ENCODE results near the gene URAD.

URAD gene

DNA sequence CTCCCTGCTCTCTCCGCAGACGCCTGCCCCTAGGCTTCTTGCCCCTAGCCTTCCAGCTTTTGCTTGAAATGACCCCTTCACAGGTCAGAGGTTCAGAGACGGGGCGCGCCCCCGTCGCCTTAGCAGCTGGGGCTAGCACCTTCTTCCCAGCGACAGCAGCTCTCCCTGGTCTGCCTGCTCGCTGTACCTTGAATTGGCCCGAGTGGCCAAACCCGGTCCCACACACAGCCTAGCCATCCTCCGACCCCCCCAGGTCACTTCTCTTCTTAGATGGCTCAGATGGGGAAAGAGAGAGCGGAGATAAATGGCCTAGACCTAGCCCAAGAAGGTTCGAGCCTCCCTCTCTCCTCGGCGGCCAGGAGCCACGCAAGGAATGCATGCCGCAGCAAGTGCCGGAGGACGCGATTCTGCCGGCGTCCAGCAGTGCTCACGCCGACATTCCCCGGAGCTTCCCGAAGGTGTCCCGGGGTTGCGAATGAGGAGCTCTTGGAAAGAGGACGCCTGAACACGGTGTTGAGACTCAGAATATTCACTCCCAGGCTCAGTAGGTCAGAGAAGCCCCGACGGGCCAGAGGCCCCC lies 20.7 kb downstream of the URAD start:
- TF ChIP-seq, protein P1, sequence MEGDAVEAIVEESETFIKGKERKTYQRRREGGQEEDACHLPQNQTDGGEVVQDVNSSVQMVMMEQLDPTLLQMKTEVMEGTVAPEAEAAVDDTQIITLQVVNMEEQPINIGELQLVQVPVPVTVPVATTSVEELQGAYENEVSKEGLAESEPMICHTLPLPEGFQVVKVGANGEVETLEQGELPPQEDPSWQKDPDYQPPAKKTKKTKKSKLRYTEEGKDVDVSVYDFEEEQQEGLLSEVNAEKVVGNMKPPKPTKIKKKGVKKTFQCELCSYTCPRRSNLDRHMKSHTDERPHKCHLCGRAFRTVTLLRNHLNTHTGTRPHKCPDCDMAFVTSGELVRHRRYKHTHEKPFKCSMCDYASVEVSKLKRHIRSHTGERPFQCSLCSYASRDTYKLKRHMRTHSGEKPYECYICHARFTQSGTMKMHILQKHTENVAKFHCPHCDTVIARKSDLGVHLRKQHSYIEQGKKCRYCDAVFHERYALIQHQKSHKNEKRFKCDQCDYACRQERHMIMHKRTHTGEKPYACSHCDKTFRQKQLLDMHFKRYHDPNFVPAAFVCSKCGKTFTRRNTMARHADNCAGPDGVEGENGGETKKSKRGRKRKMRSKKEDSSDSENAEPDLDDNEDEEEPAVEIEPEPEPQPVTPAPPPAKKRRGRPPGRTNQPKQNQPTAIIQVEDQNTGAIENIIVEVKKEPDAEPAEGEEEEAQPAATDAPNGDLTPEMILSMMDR (IDR thresholded peaks at IDR 0.05): no peak

DNA sequence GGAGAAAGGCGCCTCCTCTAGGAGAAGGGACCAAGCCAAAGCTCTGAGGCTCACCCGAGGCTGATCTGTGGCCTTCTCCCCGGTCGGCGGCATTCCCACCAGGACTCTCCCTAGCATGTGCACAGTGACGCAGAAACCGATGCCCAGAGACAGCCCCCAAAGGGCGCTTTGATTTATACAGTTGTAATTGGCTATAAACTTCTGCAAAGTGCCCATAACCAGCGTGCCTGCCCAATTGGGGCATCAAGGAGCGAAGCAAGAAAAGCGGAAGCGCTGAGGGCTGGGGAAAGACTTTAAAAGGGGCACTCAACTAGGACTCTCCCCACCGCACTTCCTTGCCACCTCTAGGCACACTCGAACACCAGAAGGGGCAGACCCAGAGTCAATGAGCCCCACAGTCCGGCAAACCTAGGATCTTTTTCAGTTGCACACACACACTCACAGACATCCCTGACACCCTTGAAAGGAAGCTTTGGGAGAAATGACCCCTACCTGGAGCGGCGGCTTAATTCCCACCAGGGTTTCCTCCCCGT lies 21.2 kb downstream of the URAD start:
- TF ChIP-seq, protein P1 (IDR thresholded peaks at IDR 0.05): no peak

DNA sequence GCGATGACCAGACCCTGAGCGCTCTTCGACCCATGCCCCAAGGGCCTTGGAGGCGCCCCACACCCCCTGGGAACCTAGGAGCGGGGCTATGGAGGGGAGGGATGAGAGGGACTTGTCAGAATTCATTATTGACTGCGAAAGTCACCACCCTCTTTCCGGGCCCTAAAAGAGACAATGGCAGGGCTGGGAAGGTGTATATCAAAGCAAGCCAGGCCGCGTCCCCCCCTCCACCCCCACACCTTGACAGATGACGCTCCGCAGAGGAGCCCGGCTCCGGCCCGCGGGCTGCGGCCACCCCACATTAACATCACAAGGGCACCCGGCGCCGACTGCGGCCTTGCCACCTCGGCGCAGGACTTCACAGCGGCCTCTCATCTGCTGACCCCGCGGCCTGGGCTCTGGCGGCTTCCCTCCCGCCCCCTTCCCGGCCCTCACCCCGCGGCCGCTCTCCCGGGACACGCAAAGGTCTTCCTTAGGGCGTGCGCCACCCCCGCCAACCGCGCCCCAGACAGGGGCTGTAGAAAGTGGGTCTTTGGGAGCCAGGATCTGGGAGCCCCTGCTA lies 21.8 kb downstream of the URAD start:
- TF ChIP-seq, protein P1 (IDR thresholded peaks at IDR 0.05): no peak

- TF ChIP-seq, protein P1 (IDR thresholded peaks at IDR 0.05): no peak
Observed at GRCh38 chr13:27965740-27966640, 22.5 kb downstream of the URAD start.

DNA sequence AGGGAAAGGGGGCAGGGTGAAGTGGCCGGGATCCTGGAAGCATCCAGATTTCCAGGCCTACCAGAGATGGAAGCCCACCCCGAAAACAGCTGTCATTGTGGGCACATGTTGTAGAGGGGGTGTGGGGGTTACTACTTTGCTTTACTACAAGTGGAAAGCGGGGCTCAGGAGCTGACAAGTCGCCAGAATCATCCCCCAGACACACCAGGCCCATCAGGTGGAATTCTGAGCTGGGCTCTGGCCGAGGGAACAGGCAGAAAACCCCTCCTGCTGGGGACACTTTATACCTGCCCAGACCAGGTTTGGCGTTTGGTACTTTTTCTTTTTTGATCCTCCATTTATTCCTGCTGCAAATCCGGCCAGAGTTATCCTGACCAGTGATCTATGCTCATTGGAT lies 23.2 kb downstream of the URAD start:
- TF ChIP-seq, protein P1 (IDR thresholded peaks at IDR 0.05): no peak

DNA sequence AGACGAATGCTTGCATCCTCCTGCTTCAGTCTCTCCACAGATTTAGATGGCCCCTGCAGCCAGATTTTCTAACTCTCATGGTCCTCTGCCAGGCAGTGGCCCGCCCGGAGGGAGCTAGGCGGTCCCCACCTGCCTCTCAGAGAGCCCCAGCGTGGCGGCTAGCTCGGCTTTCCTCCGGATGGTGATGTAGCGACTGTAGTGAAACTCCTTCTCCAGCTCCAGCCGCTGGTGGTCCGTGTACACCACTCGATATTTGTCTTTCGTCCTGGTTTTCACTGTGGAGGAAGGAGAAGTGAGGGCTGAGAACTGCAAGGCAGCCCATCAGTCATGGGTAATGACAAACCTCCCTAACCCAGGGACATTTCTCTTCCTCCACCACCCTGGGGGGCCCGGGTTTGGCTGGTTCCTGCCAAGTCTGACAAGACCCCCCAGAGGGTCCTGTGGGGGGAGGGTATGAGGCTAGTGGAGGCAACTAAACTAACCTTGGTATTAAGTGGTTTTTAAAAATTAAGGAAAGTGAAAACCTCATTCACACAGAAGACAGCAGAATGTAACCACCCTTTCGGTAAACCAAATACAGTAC lies 23.7 kb downstream of the URAD start:
- TF ChIP-seq, protein P1 (IDR thresholded peaks at IDR 0.05): no peak

DNA sequence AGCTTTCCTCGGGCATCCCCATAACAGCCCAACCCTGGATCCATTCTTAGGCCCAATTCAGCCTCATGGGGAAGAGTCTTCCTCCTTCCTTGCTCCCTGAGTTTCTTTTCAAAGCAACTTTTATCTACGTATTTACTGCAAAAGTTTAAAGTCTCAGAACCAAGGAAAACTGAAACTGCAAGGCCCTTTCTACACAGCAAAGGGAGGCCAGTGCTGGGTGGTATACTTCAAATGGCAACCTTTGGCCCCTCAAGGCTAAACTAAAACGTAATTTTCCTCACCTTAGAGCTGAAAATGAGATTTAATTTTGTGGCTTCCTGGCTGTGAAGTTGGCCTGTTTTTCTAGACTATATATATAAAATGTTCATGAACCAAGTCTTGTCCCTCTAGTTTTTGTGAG lies 25.0 kb downstream of the URAD start:
- TF ChIP-seq, protein P1 (IDR thresholded peaks at IDR 0.05): no peak
